ENCODE measurements around the gene RYR2. TPM values are rescaled to one million over a fixed set of nuclear protein-coding genes. Genes with fewer than 3 reads are reported as not detected.

Gene RYR2
- total RNA-seq, 4 donors from 2014 or later: 0.53 to 1.2 (median 0.57) TPM

- Histone ChIP-seq H3K27ac (no peak overlapping the region), H3K4me1 (no peaks in the 10 kb centered on the region), H3K9me3 (no peaks in the 10 kb centered on the region), H3K36me3 (no peaks in the 10 kb centered on the region), H3K4me3 (no peak overlapping the region), H3K27me3 (no peaks in the 10 kb centered on the region)
- TF ChIP-seq POLR2AphosphoS5 (IDR thresholded peaks at IDR 0.05): no peak
- no peak for TF ChIP-seq POLR2A (IDR thresholded peaks at IDR 0.05)
- no peak for DNase-seq (ENCODE audit: low spot score in 2 of 2)
- WGBS: 88% methylated on average over 1 of the region's 1 CpG
These were observed 707.1 kb downstream of the RYR2 start for GRCh38 chr1:237749122-237749521.

DNA sequence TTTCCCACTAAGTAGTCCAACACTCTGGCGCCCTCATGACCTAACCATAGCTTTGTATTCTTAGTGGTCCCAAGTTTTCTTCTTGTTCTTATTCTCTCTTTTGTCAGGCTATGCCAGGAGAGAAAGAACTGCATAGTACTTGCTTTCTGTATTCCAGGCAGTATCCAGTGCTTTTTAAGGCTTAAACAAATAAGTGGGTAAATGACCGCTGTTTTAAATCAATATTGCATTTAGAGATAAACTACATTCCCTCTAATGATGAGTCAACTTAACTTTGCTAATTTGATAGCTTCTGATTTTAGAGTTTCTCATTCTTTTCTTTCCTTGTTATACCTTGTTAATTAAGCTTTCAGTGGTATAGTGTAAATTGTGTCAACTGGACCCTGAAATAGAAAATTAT lies 709.1 kb downstream of the RYR2 start:
- Histone ChIP-seq H3K9me3 (no peaks in the 10 kb centered on the region), H3K27me3 (no peaks in the 10 kb centered on the region), H3K4me3 (no peak overlapping the region), H3K36me3 (no peaks in the 10 kb centered on the region), H3K27ac (no peak overlapping the region), H3K4me1 (no peaks in the 10 kb centered on the region)
- DNase-seq (ENCODE audit: low spot score in 2 of 2): no peak
- 84% methylated on average over 2 of the region's 2 CpGs for WGBS
- TF ChIP-seq EP300 (IDR thresholded peaks at IDR 0.05) (no peak), POLR2A (IDR thresholded peaks at IDR 0.05) (no peak), POLR2AphosphoS5 (IDR thresholded peaks at IDR 0.05) (no peak)
- TF ChIP-seq, protein P1, sequence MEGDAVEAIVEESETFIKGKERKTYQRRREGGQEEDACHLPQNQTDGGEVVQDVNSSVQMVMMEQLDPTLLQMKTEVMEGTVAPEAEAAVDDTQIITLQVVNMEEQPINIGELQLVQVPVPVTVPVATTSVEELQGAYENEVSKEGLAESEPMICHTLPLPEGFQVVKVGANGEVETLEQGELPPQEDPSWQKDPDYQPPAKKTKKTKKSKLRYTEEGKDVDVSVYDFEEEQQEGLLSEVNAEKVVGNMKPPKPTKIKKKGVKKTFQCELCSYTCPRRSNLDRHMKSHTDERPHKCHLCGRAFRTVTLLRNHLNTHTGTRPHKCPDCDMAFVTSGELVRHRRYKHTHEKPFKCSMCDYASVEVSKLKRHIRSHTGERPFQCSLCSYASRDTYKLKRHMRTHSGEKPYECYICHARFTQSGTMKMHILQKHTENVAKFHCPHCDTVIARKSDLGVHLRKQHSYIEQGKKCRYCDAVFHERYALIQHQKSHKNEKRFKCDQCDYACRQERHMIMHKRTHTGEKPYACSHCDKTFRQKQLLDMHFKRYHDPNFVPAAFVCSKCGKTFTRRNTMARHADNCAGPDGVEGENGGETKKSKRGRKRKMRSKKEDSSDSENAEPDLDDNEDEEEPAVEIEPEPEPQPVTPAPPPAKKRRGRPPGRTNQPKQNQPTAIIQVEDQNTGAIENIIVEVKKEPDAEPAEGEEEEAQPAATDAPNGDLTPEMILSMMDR (IDR thresholded peaks at IDR 0.05): no peak

GRCh38 chr1:237754627-237755026 lies 712.6 kb downstream of the RYR2 start:
- H3K27me3 ChIP-seq: no peaks in the 10 kb centered on the region
- no peak overlapping the region for H3K27ac ChIP-seq
- H3K4me1 ChIP-seq: no peaks in the 10 kb centered on the region
- no peak for DNase-seq (ENCODE audit: low spot score in 2 of 2)
- H3K36me3 ChIP-seq: no peaks in the 10 kb centered on the region
- H3K4me3 ChIP-seq: no peak overlapping the region
- TF ChIP-seq, protein P1 (IDR thresholded peaks at IDR 0.05): no peak
- no peak for TF ChIP-seq POLR2A (IDR thresholded peaks at IDR 0.05)
- no peak for TF ChIP-seq EP300 (IDR thresholded peaks at IDR 0.05)
- no peak for TF ChIP-seq POLR2AphosphoS5 (IDR thresholded peaks at IDR 0.05)
- H3K9me3 ChIP-seq: no peaks in the 10 kb centered on the region
- 76% methylated on average over 3 of the region's 3 CpGs for WGBS

- WGBS: 81% methylated on average over 12 of the region's 12 CpGs
- H3K9me3 ChIP-seq: no peaks in the 10 kb centered on the region
- H3K4me3 ChIP-seq: no peak overlapping the region
- TF ChIP-seq, protein P1 (IDR thresholded peaks at IDR 0.05): no peak
- TF ChIP-seq POLR2AphosphoS5 (IDR thresholded peaks at IDR 0.05): no peak
- no peak for DNase-seq (ENCODE audit: low spot score in 2 of 2)
- H3K36me3 ChIP-seq: no peaks in the 10 kb centered on the region
- H3K27me3 ChIP-seq: no peaks in the 10 kb centered on the region
- H3K27ac ChIP-seq: no peak overlapping the region
- H3K4me1 ChIP-seq: no peaks in the 10 kb centered on the region
These were observed 714.5 kb downstream of the RYR2 start for GRCh38 chr1:237756304-237756967.

DNA sequence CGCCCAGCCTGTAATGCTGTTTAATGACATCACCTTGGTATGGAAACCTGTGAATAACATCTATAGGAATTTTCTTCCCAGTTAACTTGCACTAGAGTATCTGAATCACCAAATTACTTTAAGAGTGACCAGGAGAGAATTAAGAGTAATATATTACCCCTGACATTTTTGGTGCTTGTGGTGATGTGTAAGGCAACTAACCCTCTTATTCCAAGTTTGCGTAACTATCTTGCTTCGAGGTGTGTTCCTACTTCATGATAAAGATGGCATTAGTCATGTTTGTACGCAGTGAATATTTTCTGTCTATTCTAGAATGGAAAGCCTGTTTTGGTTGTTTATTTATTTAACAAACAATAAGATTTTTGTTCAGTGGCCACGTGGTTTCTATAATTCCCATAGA lies 717.4 kb downstream of the RYR2 start:
- no peak overlapping the region for H3K4me3 ChIP-seq
- H3K9me3 ChIP-seq: no peaks in the 10 kb centered on the region
- H3K27ac ChIP-seq: no peak overlapping the region
- no peak for DNase-seq (ENCODE audit: low spot score in 2 of 2)
- no peak for TF ChIP-seq POLR2AphosphoS5 (IDR thresholded peaks at IDR 0.05)
- TF ChIP-seq, protein P1 (IDR thresholded peaks at IDR 0.05): no peak
- no peak for TF ChIP-seq POLR2A (IDR thresholded peaks at IDR 0.05)
- TF ChIP-seq EP300 (IDR thresholded peaks at IDR 0.05): no peak
- no peaks in the 10 kb centered on the region for H3K4me1 ChIP-seq
- no peaks in the 10 kb centered on the region for H3K27me3 ChIP-seq
- 71% methylated on average over 5 of the region's 5 CpGs for WGBS
- no peaks in the 10 kb centered on the region for H3K36me3 ChIP-seq

- DNase-seq (ENCODE audit: low spot score in 2 of 2): no peak
- H3K4me3 ChIP-seq: no peak overlapping the region
- H3K27ac ChIP-seq: no peak overlapping the region
- no peaks in the 10 kb centered on the region for H3K4me1 ChIP-seq
- TF ChIP-seq, protein P1 (IDR thresholded peaks at IDR 0.05): no peak
- TF ChIP-seq POLR2A (IDR thresholded peaks at IDR 0.05): no peak
- TF ChIP-seq POLR2AphosphoS5 (IDR thresholded peaks at IDR 0.05): no peak
- H3K27me3 ChIP-seq: no peaks in the 10 kb centered on the region
- H3K36me3 ChIP-seq: no peaks in the 10 kb centered on the region
- WGBS: 51% methylated on average over 5 of the region's 5 CpGs
- H3K9me3 ChIP-seq: no peaks in the 10 kb centered on the region
These were observed 719.0 kb downstream of the RYR2 start for GRCh38 chr1:237760951-237761350.

All from suprapubic skin (tissue), 4 donors.